ENCODE results near the gene CCDC33.
A peak's percentile ranks its signal among the peaks of the same experiment; 100 is the strongest.

CCDC33 gene

GRCh38 chr15:74300057-74300795 is 64.1 kb downstream of the CCDC33 start:
- TF ChIP-seq ZNF274 (IDR thresholded peaks at IDR 0.05; ENCODE audit: low read depth, low read length) (no peak), YY1 (IDR thresholded peaks at IDR 0.05; ENCODE audit: insufficient read depth, insufficient read length) (no peak), SUZ12 (IDR thresholded peaks at IDR 0.05; ENCODE audit: extremely low read depth, insufficient read depth, insufficient read length) (no peak)
- no peak overlapping the region for H3K9ac ChIP-seq (ENCODE audit: insufficient read length, low read depth)
- peaks cover 21% of the 10 kb centered on the region for H3K4me1 ChIP-seq (ENCODE audit: insufficient read depth, insufficient read length)
- no peak overlapping the region for H3K4me3 ChIP-seq (ENCODE audit: insufficient read length, low read depth)
- no peaks in the 10 kb centered on the region for H3K9me3 ChIP-seq (ENCODE audit: insufficient read depth, low read length)
- H3K27me3 ChIP-seq (ENCODE audit: insufficient read depth, insufficient read length) = peaks cover 64% of the 10 kb centered on the region
- H3K36me3 ChIP-seq (ENCODE audit: insufficient read depth, insufficient read length, low read length) = no peaks in the 10 kb centered on the region
- DNase-seq (ENCODE audit: low read depth, low spot score) = no peak

- peaks cover 64% of the 10 kb centered on the region for H3K27me3 ChIP-seq (ENCODE audit: insufficient read depth, insufficient read length)
- no peak overlapping the region for H3K9ac ChIP-seq (ENCODE audit: insufficient read length, low read depth)
- TF ChIP-seq ZNF274 (IDR thresholded peaks at IDR 0.05; ENCODE audit: low read depth, low read length) (no peak), YY1 (IDR thresholded peaks at IDR 0.05; ENCODE audit: insufficient read depth, insufficient read length) (no peak), SUZ12 (IDR thresholded peaks at IDR 0.05; ENCODE audit: extremely low read depth, insufficient read depth, insufficient read length) (no peak)
- peaks cover 21% of the 10 kb centered on the region for H3K4me1 ChIP-seq (ENCODE audit: insufficient read depth, insufficient read length)
- no peak for DNase-seq (ENCODE audit: low read depth, low spot score)
- no peaks in the 10 kb centered on the region for H3K36me3 ChIP-seq (ENCODE audit: insufficient read depth, insufficient read length, low read length)
- no peak overlapping the region for H3K4me3 ChIP-seq (ENCODE audit: insufficient read length, low read depth)
- H3K9me3 ChIP-seq (ENCODE audit: insufficient read depth, low read length) = no peaks in the 10 kb centered on the region
Observed at GRCh38 chr15:74301583-74302361, 65.6 kb downstream of the CCDC33 start.

- DNase-seq (ENCODE audit: low read depth, low spot score) = no peak
- no peaks in the 10 kb centered on the region for H3K9me3 ChIP-seq (ENCODE audit: insufficient read depth, low read length)
- peaks cover 22% of the 10 kb centered on the region for H3K4me1 ChIP-seq (ENCODE audit: insufficient read depth, insufficient read length)
- peak overlapping the region; percentile 27 for H3K9ac ChIP-seq (ENCODE audit: insufficient read length, low read depth)
- no peaks in the 10 kb centered on the region for H3K36me3 ChIP-seq (ENCODE audit: insufficient read depth, insufficient read length, low read length)
- no peak overlapping the region for H3K4me3 ChIP-seq (ENCODE audit: insufficient read length, low read depth)
- TF ChIP-seq ZNF274 (IDR thresholded peaks at IDR 0.05; ENCODE audit: low read depth, low read length) (no peak), SUZ12 (IDR thresholded peaks at IDR 0.05; ENCODE audit: extremely low read depth, insufficient read depth, insufficient read length) (no peak), YY1 (IDR thresholded peaks at IDR 0.05; ENCODE audit: insufficient read depth, insufficient read length) (no peak)
- H3K27me3 ChIP-seq (ENCODE audit: insufficient read depth, insufficient read length) = peaks cover 54% of the 10 kb centered on the region
Observed at GRCh38 chr15:74302821-74303359, 66.8 kb downstream of the CCDC33 start.

GRCh38 chr15:74303741-74304309 is 67.7 kb downstream of the CCDC33 start:
- H3K4me3 ChIP-seq (ENCODE audit: insufficient read length, low read depth) = no peak overlapping the region
- peaks cover 24% of the 10 kb centered on the region for H3K4me1 ChIP-seq (ENCODE audit: insufficient read depth, insufficient read length)
- peaks cover 50% of the 10 kb centered on the region for H3K27me3 ChIP-seq (ENCODE audit: insufficient read depth, insufficient read length)

GRCh38 chr15:74304431-74304830 is 68.3 kb downstream of the CCDC33 start:
- TF ChIP-seq YY1 (IDR thresholded peaks at IDR 0.05; ENCODE audit: insufficient read depth, insufficient read length) (no peak), SUZ12 (IDR thresholded peaks at IDR 0.05; ENCODE audit: extremely low read depth, insufficient read depth, insufficient read length) (no peak), ZNF274 (IDR thresholded peaks at IDR 0.05; ENCODE audit: low read depth, low read length) (no peak)
- Histone ChIP-seq H3K27me3 (ENCODE audit: insufficient read depth, insufficient read length) (peaks cover 49% of the 10 kb centered on the region), H3K4me3 (ENCODE audit: insufficient read length, low read depth) (no peak overlapping the region), H3K36me3 (ENCODE audit: insufficient read depth, insufficient read length, low read length) (no peaks in the 10 kb centered on the region), H3K4me1 (ENCODE audit: insufficient read depth, insufficient read length) (peaks cover 26% of the 10 kb centered on the region), H3K9ac (ENCODE audit: insufficient read length, low read depth) (no peak overlapping the region), H3K9me3 (ENCODE audit: insufficient read depth, low read length) (no peaks in the 10 kb centered on the region)
- DNase-seq (ENCODE audit: low read depth, low spot score) = no peak

More at GRCh38 chr15:74303741-74304309, 67.7 kb downstream of the CCDC33 start:
- Histone ChIP-seq H3K9ac (ENCODE audit: insufficient read length, low read depth) (no peak overlapping the region), H3K9me3 (ENCODE audit: insufficient read depth, low read length) (no peaks in the 10 kb centered on the region), H3K36me3 (ENCODE audit: insufficient read depth, insufficient read length, low read length) (no peaks in the 10 kb centered on the region)
- no peak for TF ChIP-seq YY1 (IDR thresholded peaks at IDR 0.05; ENCODE audit: insufficient read depth, insufficient read length)
- no peak for TF ChIP-seq ZNF274 (IDR thresholded peaks at IDR 0.05; ENCODE audit: low read depth, low read length)
- no peak for TF ChIP-seq SUZ12 (IDR thresholded peaks at IDR 0.05; ENCODE audit: extremely low read depth, insufficient read depth, insufficient read length)
- no peak for DNase-seq (ENCODE audit: low read depth, low spot score)

- peaks cover 37% of the 10 kb centered on the region for H3K27me3 ChIP-seq (ENCODE audit: insufficient read depth, insufficient read length)
Observed at GRCh38 chr15:74305687-74306086, 69.6 kb downstream of the CCDC33 start.

More at GRCh38 chr15:74305687-74306086, 69.6 kb downstream of the CCDC33 start:
- no peak for TF ChIP-seq SUZ12 (IDR thresholded peaks at IDR 0.05; ENCODE audit: extremely low read depth, insufficient read depth, insufficient read length)
- no peak for TF ChIP-seq YY1 (IDR thresholded peaks at IDR 0.05; ENCODE audit: insufficient read depth, insufficient read length)
- TF ChIP-seq ZNF274 (IDR thresholded peaks at IDR 0.05; ENCODE audit: low read depth, low read length) = no peak
- DNase-seq (ENCODE audit: low read depth, low spot score) = no peak
- Histone ChIP-seq H3K4me3 (ENCODE audit: insufficient read length, low read depth) (no peak overlapping the region), H3K9ac (ENCODE audit: insufficient read length, low read depth) (no peak overlapping the region), H3K4me1 (ENCODE audit: insufficient read depth, insufficient read length) (peaks cover 16% of the 10 kb centered on the region), H3K9me3 (ENCODE audit: insufficient read depth, low read length) (no peaks in the 10 kb centered on the region), H3K36me3 (ENCODE audit: insufficient read depth, insufficient read length, low read length) (no peaks in the 10 kb centered on the region)
